Stimulated activated CD4-positive, alpha-beta T cell treated with anti-CD3 and anti-CD28 coated beads, Interleukin-1b, Interleukin-23, amount 100 ng/mL, for 4 hours (primary cell): ENCODE data around the gene TOMM40.
"Not testable (repeated sequence)": the region's sequence is repeated elsewhere in the genome, so short reads cannot be mapped to it uniquely, and the experiment has no call there.

Experiments used
- DNase-seq, 2 donors: peaks; one replicate each; pipeline ENCODE4 v3.0.0-alpha.2; 2020; ENCODE audit warnings: low read depth in 2 of 2

The TOMM40 gene

GRCh38 chr19:44891016-44891882, at the start of gene TOMM40:
TSS of gene TOMM40 (plus strand) at chr19:44891254. CDS start at chr19:44891416, 162 bp downstream.
- DNase-seq = peak; percentile 99 to 100

GRCh38 chr19:44845286-44845611, 45.8 kb upstream of the TOMM40 start:
- no peak for DNase-seq

DNA sequence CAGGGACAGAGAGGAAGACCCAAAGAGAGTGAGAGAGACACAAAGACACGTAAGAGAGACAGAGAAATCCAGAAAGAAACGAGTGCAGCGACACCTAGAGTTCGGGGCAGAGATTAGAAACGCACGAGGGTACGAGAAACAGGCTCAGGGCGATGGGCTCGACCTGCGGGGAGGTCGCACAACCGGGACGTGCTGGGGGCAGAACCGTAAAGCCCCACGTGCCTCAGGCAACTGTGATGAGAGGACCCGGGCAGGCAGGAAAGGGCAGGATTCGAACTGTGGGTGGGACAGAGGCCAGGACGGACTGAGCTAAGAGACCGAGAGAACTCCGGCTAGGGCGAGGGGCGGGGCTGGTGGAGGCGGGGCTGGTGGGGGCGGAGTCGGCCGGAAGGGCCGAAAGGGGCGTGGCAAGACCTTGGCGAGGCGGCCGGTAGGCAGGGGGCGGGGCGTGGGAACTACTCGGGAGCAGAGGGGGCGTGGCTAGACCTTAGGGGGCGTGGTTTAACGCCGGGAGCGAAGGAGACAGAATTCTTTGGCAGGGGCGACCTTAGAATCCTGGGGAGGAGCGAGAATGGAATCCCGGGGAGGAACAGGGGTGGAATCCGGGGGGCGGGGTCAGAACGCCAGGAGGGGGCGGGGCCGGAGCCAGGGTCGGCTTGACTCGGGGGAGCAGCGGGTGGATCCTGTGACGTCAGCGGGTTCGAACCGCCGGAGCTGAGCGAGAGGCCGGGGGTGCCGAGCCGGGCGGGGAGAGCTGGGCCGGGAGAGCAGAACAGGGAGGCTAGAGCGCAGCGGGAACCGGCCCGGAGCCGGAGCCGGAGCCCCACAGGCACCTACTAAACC, 45.2 kb upstream of the TOMM40 start, which contains the start of gene NECTIN2:
Gene NECTIN2 (plus strand): TSS at position 686 of the 843 bp plus-strand sequence. CDS start 229 bp downstream, outside the sequence.
- DNase-seq = peak; percentile 59 to 84

GRCh38 chr19:44846455-44847143, 44.5 kb upstream of the TOMM40 start:
- DNase-seq = no peak

- DNase-seq = no peak
These were observed 43.7 kb upstream of the TOMM40 start for GRCh38 chr19:44847144-44848035.

DNA sequence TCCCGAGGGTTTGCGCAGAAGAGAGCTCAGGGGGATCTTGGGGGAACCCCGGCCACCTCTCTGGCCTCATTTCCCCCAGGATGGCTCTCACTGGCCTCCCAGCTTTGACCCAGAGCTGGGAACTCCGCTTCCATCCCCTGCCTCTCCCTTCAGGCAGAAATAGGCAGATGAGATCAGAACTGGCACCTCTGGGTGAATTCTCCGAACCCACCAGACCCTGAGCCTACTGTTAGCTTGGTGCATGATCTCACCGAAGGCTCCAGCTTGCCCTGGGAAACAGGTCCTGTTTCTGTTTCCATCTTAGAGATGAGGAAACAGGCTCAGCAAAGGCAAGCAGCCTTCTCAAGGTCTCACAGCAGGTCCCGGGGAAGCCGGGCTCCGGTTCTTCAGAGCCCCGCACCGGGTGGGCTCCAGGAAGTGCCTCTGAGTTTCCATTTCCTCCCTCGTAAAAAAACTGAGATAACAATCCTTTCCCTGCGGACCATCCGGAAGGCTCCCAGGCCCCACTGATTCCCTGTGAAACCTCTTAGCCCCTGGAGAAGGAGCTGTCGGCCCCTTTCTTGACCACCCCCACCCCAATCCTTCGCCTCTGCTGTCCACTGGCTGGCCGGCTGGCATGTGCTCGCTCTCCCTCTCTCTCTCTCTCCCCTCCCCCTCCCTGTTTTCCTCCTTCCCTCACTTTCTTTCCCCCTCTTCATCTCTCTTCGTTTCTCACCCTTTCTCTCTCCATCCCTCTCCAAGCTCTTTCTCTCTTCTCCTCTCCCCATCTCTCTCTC, 42.8 kb upstream of the TOMM40 start:
- no peak for DNase-seq

GRCh38 chr19:44848812-44849447, 42.1 kb upstream of the TOMM40 start:
- no peak for DNase-seq

- DNase-seq = no peak
These were observed 40.4 kb upstream of the TOMM40 start for GRCh38 chr19:44850641-44851109.

DNA sequence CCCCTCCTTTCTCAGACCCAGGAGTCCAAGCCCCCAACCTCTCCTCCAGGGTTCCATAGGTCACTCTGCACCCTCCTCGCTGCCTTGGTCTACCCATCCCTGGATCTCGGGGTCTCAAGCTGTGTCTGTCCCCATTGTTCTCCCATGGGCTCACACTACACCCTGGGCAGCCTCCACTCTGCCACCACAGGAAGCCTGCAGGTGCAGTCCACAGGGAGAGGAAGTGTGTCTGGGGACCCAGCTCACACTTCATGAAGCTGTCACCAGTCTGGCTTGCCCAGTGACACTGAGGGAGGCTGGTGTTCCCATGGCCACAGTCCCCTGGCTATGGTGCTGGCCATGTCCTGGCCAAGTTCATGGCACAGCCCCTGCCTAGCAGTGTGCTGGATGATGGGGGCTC, 39.6 kb upstream of the TOMM40 start:
- no peak for DNase-seq

DNA sequence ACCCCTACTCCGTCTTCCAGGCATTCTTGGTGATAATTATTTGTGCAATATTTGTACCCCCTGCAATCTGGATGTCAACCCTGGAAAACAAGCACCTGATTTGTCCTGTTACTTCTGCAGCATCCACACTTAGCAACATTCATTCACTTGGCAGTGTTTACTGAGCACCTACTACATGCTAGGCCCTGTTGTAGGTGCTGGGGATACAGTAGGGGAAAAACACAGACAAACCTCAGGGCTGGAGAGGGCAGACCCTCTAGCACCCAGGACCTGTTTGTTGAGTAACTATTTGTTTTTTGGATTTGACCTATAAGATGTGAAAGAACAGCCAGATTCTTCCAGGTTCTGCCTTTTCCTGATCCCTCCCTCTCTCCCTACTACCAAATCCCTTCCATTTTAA, 35.4 kb upstream of the TOMM40 start:
- no peak for DNase-seq

DNA sequence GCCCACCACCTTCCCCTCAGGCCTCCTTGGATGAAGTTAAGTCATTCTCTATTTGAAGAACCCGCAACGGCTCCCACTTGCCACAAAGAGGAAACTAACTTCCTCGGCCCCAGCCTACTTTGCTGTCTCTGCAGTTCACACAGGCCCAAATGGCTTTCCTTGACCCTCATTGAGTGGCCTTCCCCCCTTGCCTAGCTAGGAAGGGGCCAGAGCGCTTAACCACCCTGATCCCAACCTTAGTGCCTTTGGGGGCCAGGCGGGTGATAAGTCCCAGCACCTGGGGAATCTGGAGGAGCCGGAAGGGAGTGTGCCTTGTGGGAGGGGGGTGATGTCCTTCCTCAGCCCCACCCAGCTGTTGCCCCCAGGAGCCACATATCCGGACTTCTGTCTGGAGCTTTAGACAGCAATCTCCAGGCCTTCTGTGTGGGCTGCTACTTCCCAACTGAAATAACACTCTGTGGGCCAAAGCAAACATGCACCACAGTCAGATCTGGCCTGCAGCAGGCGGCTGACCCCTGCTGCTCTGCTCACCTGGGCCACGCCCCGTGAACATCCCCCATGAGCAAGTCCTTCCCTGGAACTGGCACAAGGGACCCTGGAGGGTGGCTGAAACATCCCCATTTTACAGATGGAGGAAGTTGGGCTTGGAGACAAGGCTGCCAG, 34.5 kb upstream of the TOMM40 start:
- DNase-seq = no peak

GRCh38 chr19:44857837-44858236, 33.2 kb upstream of the TOMM40 start:
- no peak for DNase-seq

GRCh38 chr19:44861576-44861975, 29.5 kb upstream of the TOMM40 start:
- DNase-seq = not testable (repeated sequence)

GRCh38 chr19:44863990-44864389, 27.1 kb upstream of the TOMM40 start:
- no peak for DNase-seq

DNA sequence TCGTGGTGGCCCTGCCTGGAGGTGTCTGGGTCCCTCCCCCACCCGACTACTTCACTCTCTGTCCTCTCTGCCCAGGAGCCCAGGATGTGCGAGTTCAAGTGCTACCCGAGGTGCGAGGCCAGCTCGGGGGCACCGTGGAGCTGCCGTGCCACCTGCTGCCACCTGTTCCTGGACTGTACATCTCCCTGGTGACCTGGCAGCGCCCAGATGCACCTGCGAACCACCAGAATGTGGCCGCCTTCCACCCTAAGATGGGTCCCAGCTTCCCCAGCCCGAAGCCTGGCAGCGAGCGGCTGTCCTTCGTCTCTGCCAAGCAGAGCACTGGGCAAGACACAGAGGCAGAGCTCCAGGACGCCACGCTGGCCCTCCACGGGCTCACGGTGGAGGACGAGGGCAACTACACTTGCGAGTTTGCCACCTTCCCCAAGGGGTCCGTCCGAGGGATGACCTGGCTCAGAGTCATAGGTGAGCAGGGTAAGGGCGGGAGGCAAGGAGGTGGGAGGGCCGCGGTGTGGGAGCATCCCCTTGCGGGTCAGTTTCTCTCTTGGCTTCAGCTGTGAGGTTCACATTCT, 25.8 kb upstream of the TOMM40 start:
- DNase-seq = no peak

DNA sequence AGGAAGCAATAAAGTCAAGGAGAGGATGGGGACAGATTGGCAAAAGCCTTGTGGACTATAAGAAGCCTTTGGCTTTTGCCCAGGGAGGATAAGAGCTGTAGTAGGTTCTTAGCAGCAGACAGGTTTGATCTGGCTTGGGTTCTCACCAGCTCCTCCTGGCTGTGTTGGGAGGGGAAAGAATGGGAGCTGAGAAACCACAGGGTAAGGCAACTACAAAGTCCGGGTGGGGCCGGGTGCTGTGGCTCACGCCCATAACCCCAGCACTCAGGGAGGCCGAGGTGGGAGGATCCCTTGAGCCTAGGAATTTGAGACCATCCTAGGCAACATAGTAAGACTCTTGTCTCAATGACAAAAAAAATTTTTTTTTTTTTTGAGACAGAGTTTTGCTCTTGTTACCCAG, 24.4 kb upstream of the TOMM40 start:
- DNase-seq = no peak

DNA sequence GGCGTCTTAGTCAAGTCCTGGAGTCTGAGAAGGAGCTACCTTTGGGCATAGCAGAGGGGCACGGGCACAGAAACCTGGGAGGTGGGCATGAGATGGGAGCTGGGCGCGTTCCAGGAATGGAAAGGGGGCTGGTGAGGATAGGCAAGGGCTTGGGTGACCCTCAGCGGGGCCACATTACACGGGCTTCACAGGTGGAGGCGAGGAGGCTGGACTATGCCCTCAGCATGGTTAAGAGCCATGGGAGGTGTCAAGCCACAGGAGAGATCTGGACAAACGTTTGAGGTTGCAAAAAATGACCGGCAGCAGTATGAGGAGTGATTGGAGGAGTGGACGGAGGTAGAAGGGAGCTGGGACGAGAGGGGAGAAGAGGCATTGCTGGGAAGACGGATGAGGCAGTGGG, 23.5 kb upstream of the TOMM40 start:
- DNase-seq = no peak

GRCh38 chr19:44869733-44870470, 21.2 kb upstream of the TOMM40 start:
- DNase-seq = no peak
